ENCODE data around the gene JUN. TPM values are rescaled to one million over a fixed set of nuclear protein-coding genes. Genes with fewer than 3 reads are reported as not detected.

JUN gene
- total and polyA plus RNA-seq, 2 experiments from 2014 or later = 29.3 to 126 TPM

- Histone ChIP-seq H3K36me3 (no peaks in the 10 kb centered on the region), H3K4me3 (no peak overlapping the region), H3K27ac (no peak overlapping the region), H3K9me3 (ENCODE audit: low read depth) (no peaks in the 10 kb centered on the region), H3K4me1 (ENCODE audit: low read depth) (no peaks in the 10 kb centered on the region), H3K27me3 (no peaks in the 10 kb centered on the region)
- DNase-seq (ENCODE audit: low read depth in 1 of 2, low spot score in 1 of 2) = no peak
- no peak for TF ChIP-seq CTCF (IDR thresholded peaks at IDR 0.05; ENCODE audit: low read depth, low read length)
These were observed 3.0 kb upstream of the JUN start for GRCh38 chr1:58786927-58787245.

- Histone ChIP-seq H3K27ac (no peak overlapping the region), H3K4me1 (ENCODE audit: low read depth) (peaks cover under 1% of the 10 kb centered on the region), H3K9me3 (ENCODE audit: low read depth) (no peaks in the 10 kb centered on the region), H3K27me3 (no peaks in the 10 kb centered on the region), H3K4me3 (no peak overlapping the region), H3K36me3 (no peaks in the 10 kb centered on the region)
- DNase-seq (ENCODE audit: low read depth in 1 of 2, low spot score in 1 of 2) = peak in 1 of 2 donors; percentile 81
- TF ChIP-seq CTCF (IDR thresholded peaks at IDR 0.05; ENCODE audit: low read depth, low read length) = no peak
These were observed 2.5 kb upstream of the JUN start for GRCh38 chr1:58786184-58786926.

- no peaks in the 10 kb centered on the region for H3K27me3 ChIP-seq
- peaks cover 5% of the 10 kb centered on the region for H3K4me1 ChIP-seq (ENCODE audit: low read depth)
- peak; percentile 61 to 70 for DNase-seq (ENCODE audit: low read depth in 1 of 2, low spot score in 1 of 2)
- H3K4me3 ChIP-seq = peak overlapping the region; percentile 89
- no peaks in the 10 kb centered on the region for H3K9me3 ChIP-seq (ENCODE audit: low read depth)
- no peaks in the 10 kb centered on the region for H3K36me3 ChIP-seq
- no peak for TF ChIP-seq CTCF (IDR thresholded peaks at IDR 0.05; ENCODE audit: low read depth, low read length)
- H3K27ac ChIP-seq = peak overlapping the region; percentile 14
These were observed 1.7 kb upstream of the JUN start for GRCh38 chr1:58785442-58786058.

GRCh38 chr1:58784758-58785441 is 1.1 kb upstream of the JUN start:
- Histone ChIP-seq H3K27me3 (no peaks in the 10 kb centered on the region), H3K4me3 (peak overlapping the region; percentile 89), H3K4me1 (ENCODE audit: low read depth) (peaks cover 5% of the 10 kb centered on the region), H3K9me3 (ENCODE audit: low read depth) (no peaks in the 10 kb centered on the region), H3K27ac (peak overlapping the region; percentile 91), H3K36me3 (no peaks in the 10 kb centered on the region)
- TF ChIP-seq CTCF (IDR thresholded peaks at IDR 0.05; ENCODE audit: low read depth, low read length) = peak; percentile 73
- peak; percentile 83 to 96 for DNase-seq (ENCODE audit: low read depth in 1 of 2, low spot score in 1 of 2)

- Histone ChIP-seq H3K27me3 (peaks cover 7% of the 10 kb centered on the region), H3K36me3 (no peaks in the 10 kb centered on the region), H3K4me1 (ENCODE audit: low read depth) (peaks cover 5% of the 10 kb centered on the region), H3K9me3 (ENCODE audit: low read depth) (no peaks in the 10 kb centered on the region), H3K4me3 (peak overlapping the region; percentile 56), H3K27ac (peak overlapping the region; percentile 99)
- peak; percentile 73 to 79 for DNase-seq (ENCODE audit: low read depth in 1 of 2, low spot score in 1 of 2)
- no peak for TF ChIP-seq CTCF (IDR thresholded peaks at IDR 0.05; ENCODE audit: low read depth, low read length)
These were observed 506 bp downstream of the JUN start for GRCh38 chr1:58783090-58783992.
